ENCODE measurements around the gene DNHD1. TPM values are rescaled to one million over a fixed set of nuclear protein-coding genes. Genes with fewer than 3 reads are reported as not detected.

Gene DNHD1
- total and polyA plus RNA-seq, 2 experiments from 2014 or later, result 3.6 to 9.6 TPM

DNA sequence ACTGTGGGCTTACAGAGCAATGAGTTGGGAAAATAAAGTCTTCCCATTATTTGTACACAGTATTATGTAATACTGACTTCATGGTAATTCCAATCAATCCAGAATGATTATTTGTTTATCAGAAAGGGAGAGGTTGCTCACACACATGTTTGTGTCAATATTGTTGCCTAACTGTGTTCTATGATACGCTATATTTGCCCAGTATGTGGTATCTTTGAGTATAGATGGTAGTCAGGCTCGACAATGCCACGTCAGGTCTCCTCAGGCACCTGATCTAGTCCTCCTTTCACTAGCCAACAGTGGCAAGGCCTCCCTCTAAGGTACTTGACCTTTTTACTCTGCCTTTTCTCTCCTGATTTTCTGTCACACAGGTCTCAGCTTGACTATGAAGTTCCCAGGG is 5.3 kb downstream of the DNHD1 start:
- Histone ChIP-seq H3F3A (replicated peaks; ENCODE audit: low read depth) (no peaks in the 10 kb centered on the region), H3K4me2 (no peak overlapping the region), H3K27ac (ENCODE audit: low read depth) (no peak overlapping the region), H3K27me3 (ENCODE audit: insufficient read depth) (no peaks in the 10 kb centered on the region), H4K20me1 (replicated peaks; ENCODE audit: insufficient read depth) (no peaks in the 10 kb centered on the region), H3K36me3 (ENCODE audit: insufficient read depth) (no peaks in the 10 kb centered on the region; the same call in 1 of the 2 replicates), H3K9me2 (ENCODE audit: insufficient read depth) (no peaks in the 10 kb centered on the region), H2AFZ (no peak overlapping the region), H3K79me2 (replicated peaks; ENCODE audit: insufficient read depth) (no peaks in the 10 kb centered on the region), H3K4me3 (no peak overlapping the region), H3K4me1 (ENCODE audit: insufficient read depth) (no peaks in the 10 kb centered on the region)
- Mint-ChIP-seq H3K36me3 (ENCODE audit: low read depth) (no peaks in the 10 kb centered on the region; the same call in 2 of the 3 replicates), H3K27ac (no peak overlapping the region), H3K9me3 (no peaks in the 10 kb centered on the region), H3K27me3 (ENCODE audit: insufficient read depth, low read depth, poor library complexity) (peaks cover 3% of the 10 kb centered on the region), H3K4me3 (no peak overlapping the region), H3K4me1 (peaks cover 3% of the 10 kb centered on the region)
- DNase-seq (ENCODE audit: low spot score), result no peak
- TF ChIP-seq, protein P1, sequence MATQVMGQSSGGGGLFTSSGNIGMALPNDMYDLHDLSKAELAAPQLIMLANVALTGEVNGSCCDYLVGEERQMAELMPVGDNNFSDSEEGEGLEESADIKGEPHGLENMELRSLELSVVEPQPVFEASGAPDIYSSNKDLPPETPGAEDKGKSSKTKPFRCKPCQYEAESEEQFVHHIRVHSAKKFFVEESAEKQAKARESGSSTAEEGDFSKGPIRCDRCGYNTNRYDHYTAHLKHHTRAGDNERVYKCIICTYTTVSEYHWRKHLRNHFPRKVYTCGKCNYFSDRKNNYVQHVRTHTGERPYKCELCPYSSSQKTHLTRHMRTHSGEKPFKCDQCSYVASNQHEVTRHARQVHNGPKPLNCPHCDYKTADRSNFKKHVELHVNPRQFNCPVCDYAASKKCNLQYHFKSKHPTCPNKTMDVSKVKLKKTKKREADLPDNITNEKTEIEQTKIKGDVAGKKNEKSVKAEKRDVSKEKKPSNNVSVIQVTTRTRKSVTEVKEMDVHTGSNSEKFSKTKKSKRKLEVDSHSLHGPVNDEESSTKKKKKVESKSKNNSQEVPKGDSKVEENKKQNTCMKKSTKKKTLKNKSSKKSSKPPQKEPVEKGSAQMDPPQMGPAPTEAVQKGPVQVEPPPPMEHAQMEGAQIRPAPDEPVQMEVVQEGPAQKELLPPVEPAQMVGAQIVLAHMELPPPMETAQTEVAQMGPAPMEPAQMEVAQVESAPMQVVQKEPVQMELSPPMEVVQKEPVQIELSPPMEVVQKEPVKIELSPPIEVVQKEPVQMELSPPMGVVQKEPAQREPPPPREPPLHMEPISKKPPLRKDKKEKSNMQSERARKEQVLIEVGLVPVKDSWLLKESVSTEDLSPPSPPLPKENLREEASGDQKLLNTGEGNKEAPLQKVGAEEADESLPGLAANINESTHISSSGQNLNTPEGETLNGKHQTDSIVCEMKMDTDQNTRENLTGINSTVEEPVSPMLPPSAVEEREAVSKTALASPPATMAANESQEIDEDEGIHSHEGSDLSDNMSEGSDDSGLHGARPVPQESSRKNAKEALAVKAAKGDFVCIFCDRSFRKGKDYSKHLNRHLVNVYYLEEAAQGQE (IDR thresholded peaks at IDR 0.05; ENCODE audit: unreplicated experiment), result no peak
- TF ChIP-seq, protein P2, sequence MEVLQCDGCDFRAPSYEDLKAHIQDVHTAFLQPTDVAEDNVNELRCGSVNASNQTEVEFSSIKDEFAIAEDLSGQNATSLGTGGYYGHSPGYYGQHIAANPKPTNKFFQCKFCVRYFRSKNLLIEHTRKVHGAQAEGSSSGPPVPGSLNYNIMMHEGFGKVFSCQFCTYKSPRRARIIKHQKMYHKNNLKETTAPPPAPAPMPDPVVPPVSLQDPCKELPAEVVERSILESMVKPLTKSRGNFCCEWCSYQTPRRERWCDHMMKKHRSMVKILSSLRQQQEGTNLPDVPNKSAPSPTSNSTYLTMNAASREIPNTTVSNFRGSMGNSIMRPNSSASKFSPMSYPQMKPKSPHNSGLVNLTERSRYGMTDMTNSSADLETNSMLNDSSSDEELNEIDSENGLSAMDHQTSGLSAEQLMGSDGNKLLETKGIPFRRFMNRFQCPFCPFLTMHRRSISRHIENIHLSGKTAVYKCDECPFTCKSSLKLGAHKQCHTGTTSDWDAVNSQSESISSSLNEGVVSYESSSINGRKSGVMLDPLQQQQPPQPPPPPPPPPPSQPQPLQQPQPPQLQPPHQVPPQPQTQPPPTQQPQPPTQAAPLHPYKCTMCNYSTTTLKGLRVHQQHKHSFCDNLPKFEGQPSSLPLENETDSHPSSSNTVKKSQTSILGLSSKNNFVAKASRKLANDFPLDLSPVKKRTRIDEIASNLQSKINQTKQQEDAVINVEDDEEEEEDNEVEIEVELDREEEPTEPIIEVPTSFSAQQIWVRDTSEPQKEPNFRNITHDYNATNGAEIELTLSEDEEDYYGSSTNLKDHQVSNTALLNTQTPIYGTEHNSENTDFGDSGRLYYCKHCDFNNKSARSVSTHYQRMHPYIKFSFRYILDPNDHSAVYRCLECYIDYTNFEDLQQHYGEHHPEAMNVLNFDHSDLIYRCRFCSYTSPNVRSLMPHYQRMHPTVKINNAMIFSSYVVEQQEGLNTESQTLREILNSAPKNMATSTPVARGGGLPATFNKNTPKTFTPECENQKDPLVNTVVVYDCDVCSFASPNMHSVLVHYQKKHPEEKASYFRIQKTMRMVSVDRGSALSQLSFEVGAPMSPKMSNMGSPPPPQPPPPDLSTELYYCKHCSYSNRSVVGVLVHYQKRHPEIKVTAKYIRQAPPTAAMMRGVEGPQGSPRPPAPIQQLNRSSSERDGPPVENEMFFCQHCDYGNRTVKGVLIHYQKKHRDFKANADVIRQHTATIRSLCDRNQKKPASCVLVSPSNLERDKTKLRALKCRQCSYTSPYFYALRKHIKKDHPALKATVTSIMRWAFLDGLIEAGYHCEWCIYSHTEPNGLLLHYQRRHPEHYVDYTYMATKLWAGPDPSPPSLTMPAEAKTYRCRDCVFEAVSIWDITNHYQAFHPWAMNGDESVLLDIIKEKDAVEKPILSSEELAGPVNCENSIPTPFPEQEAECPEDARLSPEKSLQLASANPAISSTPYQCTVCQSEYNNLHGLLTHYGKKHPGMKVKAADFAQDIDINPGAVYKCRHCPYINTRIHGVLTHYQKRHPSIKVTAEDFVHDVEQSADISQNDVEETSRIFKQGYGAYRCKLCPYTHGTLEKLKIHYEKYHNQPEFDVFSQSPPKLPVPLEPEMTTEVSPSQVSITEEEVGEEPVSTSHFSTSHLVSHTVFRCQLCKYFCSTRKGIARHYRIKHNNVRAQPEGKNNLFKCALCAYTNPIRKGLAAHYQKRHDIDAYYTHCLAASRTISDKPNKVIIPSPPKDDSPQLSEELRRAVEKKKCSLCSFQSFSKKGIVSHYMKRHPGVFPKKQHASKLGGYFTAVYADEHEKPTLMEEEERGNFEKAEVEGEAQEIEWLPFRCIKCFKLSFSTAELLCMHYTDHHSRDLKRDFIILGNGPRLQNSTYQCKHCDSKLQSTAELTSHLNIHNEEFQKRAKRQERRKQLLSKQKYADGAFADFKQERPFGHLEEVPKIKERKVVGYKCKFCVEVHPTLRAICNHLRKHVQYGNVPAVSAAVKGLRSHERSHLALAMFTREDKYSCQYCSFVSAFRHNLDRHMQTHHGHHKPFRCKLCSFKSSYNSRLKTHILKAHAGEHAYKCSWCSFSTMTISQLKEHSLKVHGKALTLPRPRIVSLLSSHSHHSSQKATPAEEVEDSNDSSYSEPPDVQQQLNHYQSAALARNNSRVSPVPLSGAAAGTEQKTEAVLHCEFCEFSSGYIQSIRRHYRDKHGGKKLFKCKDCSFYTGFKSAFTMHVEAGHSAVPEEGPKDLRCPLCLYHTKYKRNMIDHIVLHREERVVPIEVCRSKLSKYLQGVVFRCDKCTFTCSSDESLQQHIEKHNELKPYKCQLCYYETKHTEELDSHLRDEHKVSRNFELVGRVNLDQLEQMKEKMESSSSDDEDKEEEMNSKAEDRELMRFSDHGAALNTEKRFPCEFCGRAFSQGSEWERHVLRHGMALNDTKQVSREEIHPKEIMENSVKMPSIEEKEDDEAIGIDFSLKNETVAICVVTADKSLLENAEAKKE (CRISPR knock-in tag; IDR thresholded peaks at IDR 0.05), result no peak
- TF ChIP-seq, protein P3, sequence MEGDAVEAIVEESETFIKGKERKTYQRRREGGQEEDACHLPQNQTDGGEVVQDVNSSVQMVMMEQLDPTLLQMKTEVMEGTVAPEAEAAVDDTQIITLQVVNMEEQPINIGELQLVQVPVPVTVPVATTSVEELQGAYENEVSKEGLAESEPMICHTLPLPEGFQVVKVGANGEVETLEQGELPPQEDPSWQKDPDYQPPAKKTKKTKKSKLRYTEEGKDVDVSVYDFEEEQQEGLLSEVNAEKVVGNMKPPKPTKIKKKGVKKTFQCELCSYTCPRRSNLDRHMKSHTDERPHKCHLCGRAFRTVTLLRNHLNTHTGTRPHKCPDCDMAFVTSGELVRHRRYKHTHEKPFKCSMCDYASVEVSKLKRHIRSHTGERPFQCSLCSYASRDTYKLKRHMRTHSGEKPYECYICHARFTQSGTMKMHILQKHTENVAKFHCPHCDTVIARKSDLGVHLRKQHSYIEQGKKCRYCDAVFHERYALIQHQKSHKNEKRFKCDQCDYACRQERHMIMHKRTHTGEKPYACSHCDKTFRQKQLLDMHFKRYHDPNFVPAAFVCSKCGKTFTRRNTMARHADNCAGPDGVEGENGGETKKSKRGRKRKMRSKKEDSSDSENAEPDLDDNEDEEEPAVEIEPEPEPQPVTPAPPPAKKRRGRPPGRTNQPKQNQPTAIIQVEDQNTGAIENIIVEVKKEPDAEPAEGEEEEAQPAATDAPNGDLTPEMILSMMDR (conservative IDR thresholded peaks at IDR 0.05; ENCODE audit: low read depth in 2 of 2), result no peak
- TF ChIP-seq, protein P4, sequence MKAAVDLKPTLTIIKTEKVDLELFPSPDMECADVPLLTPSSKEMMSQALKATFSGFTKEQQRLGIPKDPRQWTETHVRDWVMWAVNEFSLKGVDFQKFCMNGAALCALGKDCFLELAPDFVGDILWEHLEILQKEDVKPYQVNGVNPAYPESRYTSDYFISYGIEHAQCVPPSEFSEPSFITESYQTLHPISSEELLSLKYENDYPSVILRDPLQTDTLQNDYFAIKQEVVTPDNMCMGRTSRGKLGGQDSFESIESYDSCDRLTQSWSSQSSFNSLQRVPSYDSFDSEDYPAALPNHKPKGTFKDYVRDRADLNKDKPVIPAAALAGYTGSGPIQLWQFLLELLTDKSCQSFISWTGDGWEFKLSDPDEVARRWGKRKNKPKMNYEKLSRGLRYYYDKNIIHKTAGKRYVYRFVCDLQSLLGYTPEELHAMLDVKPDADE (IDR thresholded peaks at IDR 0.05), result no peak
- TF ChIP-seq CREB1 (CRISPR knock-in tag; IDR thresholded peaks at IDR 0.05; ENCODE audit: low read depth) (no peak), EZH2phosphoT487 (IDR thresholded peaks at IDR 0.05; ENCODE audit: unreplicated experiment) (no peak), STAT1 (IDR thresholded peaks at IDR 0.05; ENCODE audit: unreplicated experiment) (no peak), NANOG (IDR thresholded peaks at IDR 0.05; ENCODE audit: borderline replicate concordance) (no peak), POLR2AphosphoS5 (IDR thresholded peaks at IDR 0.05; ENCODE audit: low read depth) (no peak), ZNF331 (CRISPR knock-in tag; IDR thresholded peaks at IDR 0.05; ENCODE audit: low read depth) (no peak)
- no peak for ATAC-seq
